HT-29 (cell line): ENCODE data around the gene NEDD9. TPM values are rescaled to one million over a fixed set of nuclear protein-coding genes. Genes with fewer than 3 reads are reported as not detected.

Experiments used
- DNase-seq: peaks from one replicate; pipeline ENCODE4 v3.0.0-alpha.2; 2015; ENCODE audit warnings: low spot score
- small RNA-seq: library from RNA; depleted of rRNA; stranded (forward); fragments of <200 nt; gene quantifications from one replicate; pipeline ENCODE3, GENCODE V24; 2014
- total RNA-seq: library from RNA; depleted of rRNA; stranded (reverse); fragments of >200 nt; shearing (Covaris generic); gene quantifications from 2 replicates; pipeline ENCODE4 v1.2.3, GENCODE V29; 2014; rRNA removed

NEDD9 gene
- total RNA-seq, 1 experiment from 2014 or later = 35.4 TPM

DNA sequence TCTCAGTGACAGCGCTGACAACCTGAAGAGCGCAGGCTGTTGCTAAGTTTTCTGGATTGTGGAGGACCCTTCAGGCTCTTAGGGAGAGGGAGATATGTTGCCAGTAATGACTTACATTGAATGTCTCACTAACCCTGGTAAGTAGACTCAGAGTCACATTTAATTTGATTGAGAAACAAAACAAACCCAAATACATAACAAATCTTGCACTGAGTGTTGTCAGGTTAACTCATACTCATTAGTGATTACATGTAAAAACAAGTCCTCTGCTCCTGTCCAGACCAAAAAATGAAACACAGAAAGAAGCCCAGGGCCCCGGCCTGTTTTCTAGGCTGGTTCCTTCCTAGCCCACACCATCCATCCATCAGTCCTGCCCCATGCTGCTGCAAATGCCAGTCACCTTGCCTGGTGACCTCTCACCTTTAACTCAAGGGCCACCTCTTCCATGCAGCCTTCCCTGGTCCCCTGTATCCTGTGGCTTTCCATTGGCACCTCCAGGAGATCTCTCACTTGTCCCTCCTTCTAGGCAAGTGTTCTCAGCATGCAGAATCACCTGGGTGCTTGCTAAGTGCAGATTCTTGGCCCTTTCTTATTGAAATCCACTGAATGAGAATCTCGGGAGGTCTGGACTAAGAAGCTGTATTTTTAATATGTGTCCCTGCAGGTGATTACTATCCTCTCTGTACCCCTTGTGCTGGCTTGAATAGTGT, 86.2 kb downstream of the NEDD9 start:
- no peak for DNase-seq

DNA sequence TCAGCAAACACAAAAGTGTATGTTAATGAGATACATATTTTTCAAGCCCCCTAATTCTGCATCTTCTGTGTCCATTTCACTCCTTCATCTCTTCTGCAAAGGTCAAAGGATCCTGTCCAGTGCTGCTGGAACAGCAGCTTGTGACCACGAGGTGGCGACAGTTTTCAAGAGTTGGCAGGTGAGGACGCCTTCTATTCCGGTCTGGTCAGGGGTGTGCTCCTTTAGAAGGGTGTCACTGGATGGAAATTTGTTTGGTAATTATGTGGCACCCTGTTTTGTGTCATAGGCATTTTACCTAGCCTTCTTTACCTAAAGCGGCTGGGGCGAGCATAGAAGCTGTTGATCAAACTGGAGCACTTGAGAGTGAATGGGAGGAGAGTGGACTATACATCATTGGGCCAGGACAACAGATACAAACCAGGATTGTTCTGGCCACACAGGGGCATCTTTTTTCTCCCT, 88.0 kb downstream of the NEDD9 start:
- DNase-seq = peak; percentile 90

DNA sequence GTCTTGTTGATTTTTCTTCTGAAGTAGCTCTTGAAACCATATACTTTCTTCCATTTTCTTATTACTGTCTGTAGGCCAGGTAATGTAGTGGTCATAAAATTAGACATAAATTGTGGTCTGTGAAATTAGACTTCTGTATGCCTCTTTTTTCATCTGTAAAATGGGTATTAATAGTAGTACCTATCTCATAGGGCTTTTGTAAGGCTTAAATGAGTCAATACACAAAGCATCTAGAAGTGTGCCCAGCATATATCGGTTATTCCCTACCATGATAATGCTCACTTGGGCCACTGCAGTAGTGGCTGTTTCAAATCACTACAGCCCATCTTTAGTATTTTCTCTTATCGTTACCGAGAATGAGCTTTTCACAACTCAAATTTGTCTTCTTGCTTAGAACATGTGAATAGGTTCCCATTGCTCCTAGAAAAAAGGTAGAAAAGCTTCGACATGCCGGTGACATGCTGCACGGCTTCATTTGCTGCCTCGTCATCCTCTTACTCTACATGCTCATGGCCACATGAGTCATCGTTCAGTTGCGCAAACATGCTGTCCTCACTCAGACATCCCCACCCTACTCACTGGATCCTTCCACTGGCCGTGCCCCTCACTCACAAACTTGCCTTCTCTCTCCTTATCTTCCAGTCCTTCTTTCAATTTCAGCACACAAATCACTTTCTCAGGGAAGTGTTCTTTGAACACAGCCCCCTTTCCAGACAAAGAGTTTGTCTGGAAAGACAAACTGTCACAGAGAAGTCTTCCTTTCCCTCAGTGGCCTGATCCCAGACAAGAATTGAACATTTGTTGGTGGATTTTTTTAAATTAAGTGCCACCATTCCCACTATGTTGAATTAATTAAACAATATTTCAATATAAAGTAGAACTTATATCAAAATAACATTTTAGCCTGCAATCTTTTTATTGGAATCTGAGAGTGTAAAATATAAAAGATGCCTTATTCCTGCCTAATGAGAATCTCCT, 88.8 kb downstream of the NEDD9 start:
- peak; percentile 75 for DNase-seq

DNA sequence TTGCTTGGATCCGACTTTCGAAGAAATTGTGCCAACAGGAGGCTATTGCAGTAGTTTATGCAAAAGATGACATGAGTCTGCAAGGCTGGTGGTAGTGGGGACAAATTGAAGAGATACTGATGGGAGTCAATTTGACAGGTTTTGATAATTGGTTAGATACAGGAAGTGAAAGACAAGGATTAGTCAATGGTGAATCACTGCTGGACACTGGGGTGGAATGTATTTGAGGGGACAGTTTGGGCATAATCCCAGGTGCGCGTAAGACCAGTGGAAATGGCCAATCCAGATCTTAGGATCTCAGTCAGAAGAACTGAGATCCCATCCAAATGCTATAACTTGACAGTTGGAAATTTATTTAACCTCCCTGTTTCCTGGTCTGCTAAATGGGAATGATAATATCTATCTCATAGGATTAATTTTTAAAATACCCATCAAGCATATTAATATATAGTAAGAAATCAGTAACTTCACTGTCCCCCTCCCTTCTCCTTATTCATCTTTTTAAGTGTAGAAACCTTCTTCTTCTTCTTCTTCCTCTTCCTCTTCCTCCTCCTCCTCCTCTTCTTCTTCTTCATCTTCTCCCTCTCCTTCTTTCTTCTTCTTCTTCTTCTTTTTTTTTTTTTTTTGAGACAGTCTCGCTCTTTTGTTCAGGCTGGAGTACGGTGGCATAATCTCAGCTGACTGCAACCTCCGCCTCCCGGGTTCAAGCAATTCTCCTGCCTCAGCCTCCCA, 90.0 kb downstream of the NEDD9 start:
- DNase-seq = no peak

DNA sequence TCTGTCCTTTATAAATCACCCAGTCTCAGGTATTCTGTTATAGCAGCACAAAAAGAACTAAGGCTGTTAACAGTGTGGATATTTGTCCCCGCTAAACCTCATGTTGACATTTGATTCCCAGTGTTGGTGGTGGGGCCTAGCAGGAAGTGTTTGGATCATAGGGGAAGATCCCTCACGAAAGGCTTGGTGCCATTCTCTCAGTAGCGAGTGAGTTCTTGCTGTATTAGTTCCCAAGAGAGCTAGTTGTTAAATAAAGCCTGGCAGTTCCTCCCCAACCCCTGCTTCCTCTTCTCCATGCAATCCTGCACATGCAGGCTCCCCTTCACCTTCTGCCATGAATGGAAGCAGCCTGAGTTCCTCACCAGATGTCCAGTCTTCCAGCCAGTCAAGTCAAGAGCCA, 91.2 kb downstream of the NEDD9 start:
- DNase-seq = no peak

DNA sequence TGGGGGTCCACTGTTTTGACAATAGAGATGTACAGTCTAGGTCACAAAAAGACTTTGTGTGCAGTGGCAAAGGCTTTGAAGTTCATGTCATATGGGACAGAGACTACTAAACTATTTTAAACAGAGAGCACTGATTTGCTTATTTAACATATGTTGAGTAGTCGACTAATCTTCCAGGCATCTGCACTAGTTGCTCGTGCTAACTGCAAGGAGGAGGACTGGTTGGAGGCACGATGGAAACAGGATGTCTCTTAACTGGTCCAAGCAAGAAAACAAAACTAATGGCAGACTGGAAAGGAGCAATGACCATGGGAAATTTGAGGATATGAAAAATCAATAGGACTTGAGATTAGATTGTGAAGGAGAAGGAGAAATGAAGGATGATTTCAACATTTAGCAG, 92.4 kb downstream of the NEDD9 start:
- no peak for DNase-seq

DNA sequence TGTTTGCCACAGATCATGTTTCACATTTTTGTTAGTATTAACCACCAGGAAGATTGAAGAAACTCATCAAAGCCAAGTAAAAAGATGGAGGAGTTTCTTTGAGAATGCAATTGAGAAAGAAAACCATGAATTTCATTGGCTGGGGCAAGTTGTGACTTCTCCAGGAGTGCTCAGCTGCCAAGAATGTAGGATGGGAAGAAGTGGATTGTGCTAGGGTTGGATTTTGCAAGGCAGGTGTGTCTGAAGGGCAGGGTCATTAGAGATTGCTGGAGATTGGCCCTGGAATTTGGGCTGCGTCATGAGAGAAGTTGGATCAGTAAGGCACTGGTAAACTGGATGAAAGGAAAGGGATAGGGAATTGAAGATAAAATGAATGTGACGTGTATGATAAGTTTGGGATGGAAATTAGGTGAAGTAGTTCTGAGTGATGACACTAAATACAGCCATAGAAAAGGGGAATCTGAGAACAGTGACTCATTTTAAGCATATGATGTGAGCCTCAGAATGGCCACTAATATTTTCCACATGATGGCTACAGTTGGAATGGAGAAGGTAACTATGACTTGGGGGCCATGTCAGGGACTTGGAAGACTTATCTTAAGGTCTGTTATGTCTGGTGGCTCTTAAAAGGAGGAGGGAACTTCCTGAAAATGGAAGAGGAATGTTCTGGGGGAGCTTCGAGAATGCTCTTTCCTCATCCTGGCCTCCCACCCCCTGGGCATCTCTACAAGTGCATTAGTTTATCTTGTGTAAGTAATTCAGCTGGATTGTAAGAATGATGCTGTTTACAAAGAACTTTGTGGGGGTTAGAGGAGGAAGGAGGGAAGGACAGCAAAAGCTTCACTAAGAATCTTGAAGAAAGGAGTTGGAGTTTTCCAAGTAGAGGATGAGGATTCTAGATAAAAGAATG, 93.2 kb downstream of the NEDD9 start:
- DNase-seq = no peak

DNA sequence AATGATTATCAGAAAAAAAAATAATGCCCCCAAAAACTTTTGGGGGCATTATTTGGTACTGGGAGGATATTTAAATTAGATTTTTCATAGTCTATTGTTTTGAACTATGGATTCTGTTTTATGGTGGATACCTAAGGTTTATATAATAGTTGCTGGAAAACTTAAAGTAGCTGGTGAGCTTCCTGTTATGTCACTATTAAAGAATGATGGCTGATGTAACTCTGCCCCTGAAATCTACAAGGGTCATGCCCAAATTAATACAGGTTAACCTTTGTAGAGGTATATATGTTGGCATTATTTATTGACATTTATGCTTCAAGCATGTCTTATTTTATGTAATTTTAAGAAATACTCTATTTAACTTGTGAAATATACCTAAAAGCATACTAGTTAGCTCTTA, 95.7 kb downstream of the NEDD9 start:
- DNase-seq = no peak

Small RNA genes within 50 kb of the gene (small RNA-seq; reads per million reads assigned to genes)
- gene AL136139.1 = not detected

Other genes starting within 250 kb of the NEDD9 start
- not detected in 2 replicates for gene ELOVL2, start 188.4 kb downstream of the NEDD9 start, total RNA-seq
- 4.4 and 6.7 TPM in 2 replicates for gene SMIM13, start 138.8 kb downstream of the NEDD9 start, total RNA-seq
- gene ERVFRD-1, start 120.9 kb downstream of the NEDD9 start, total RNA-seq = not detected in 2 replicates